Tongue (tissue), 2 donors: ENCODE data around the gene SSU72. TPM values are rescaled to one million over a fixed set of nuclear protein-coding genes. Genes with fewer than 3 reads are reported as not detected.
A peak's percentile ranks its signal among the peaks of the same experiment; 100 is the strongest.
"Not testable (repeated sequence)": the region's sequence is repeated elsewhere in the genome, so short reads cannot be mapped to it uniquely, and the experiment has no call there.

ENCODE experiments used
- DNase-seq: peaks from one replicate; pipeline ENCODE4 v3.0.0-alpha.2; 2015
- total RNA-seq: library from RNA; depleted of rRNA; stranded (reverse); fragments of >200 nt; gene quantifications from one replicate; pipeline ENCODE4 v1.2.3, GENCODE V29; 2014

The SSU72 gene
- total RNA-seq, 1 donor from 2014 or later = 55.7 TPM

DNA sequence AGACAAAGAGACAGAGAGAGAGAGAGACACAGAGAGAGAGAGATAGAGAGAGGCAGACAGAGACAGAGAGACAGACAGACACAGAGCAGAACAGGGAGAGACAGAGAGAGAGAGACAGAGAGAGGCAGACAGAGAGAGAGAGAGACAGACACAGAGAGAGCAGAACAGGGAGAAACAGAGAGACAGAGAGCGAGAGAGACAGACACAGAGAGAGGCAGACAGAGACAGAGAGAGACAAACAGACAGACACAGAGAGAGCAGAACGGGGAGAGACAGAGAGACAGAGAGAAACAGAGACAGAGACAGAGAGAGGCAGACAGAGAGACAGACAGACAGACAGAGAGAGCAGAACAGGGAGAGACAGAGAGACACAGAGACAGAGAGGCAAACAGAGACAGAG is 20.7 kb upstream of the SSU72 start:
- not testable (repeated sequence) for DNase-seq

DNA sequence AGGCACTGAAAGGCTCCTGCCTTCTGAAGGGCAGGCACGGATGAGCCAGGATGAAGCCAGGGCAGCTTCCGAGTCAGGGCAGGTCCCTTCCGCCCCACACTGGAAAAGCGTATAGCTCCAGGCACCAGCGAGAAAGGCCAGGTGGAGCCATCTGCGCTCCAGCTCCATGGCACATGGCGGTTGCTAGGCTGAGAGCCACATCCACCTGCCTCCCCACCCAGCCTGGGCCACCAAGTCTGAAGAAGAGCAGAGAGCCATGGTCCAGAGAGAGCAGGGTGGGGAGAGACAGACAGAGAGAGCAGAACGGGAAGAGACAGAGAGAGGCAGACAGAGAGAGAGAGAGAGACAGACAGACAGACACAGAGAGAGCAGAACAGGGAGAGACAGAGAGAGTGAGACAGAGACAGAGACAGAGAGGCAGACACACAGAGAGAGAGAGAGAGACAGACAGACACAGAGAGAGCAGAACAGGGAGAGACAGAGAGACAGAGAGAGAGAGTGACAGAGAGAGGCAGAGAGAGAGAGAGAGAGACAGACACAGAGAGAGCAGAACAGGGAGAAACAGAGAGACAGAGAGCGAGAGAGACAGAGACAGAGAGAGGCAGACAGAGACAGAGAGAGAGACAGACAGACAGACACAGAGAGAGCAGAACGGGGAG is 20.1 kb upstream of the SSU72 start:
- peak; percentile 32 for DNase-seq

DNA sequence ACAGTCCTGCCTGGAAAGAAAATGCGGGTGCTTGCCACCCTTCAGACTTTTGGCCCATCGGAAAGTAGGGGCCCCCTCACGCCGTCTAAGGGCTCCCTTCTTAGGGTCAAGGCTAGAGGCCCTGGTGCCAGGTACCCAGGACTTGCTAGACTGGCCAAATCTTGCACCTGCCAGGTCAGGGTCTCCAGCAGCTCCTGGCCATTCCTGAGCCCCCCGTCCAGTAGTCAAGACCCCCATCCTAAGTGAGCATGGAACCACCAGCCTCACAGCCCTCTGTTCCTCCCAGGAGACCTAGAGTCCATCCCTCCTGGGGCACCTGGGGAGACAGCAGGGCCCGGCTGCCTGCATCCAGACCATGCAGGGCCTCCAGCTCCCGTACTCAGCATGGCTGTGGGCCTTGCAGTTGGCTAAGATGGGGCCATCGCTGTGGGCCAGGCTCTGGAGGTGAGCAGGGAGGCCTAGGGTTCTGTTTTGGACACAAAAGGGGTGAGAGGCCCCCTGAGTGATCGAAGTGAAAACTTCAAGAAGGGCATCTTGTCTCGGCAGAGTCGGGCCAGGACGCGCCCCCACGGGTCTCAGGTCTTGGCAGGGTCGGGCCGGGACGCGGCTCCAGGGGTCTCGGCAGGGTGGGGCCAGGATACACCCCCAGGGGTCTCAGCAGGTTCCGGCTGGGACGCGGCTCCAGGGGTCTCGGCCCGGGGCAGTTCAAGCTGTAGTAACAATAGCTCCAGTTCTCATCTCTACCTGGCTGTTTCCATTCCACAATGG is 19.4 kb upstream of the SSU72 start:
- no peak for DNase-seq

DNA sequence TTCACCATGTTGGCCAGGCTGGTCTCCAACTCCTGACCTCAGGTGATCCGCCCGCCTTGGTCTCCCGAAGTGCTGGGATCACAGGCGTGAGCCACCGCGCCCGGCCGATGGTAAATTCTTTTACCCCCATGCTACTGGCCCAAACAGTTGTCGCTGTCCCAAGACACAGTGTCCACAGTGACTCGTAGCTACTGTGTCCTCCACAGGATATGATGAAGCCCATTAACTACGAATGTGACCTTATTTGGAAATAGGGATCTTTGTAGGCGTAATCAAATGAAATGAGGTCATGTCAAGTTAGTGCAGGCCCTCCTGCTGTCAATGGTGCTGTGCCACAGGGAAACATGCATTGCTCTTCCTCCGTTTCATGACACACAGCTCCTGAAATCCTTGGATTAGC is 16.8 kb upstream of the SSU72 start:
- no peak for DNase-seq

DNA sequence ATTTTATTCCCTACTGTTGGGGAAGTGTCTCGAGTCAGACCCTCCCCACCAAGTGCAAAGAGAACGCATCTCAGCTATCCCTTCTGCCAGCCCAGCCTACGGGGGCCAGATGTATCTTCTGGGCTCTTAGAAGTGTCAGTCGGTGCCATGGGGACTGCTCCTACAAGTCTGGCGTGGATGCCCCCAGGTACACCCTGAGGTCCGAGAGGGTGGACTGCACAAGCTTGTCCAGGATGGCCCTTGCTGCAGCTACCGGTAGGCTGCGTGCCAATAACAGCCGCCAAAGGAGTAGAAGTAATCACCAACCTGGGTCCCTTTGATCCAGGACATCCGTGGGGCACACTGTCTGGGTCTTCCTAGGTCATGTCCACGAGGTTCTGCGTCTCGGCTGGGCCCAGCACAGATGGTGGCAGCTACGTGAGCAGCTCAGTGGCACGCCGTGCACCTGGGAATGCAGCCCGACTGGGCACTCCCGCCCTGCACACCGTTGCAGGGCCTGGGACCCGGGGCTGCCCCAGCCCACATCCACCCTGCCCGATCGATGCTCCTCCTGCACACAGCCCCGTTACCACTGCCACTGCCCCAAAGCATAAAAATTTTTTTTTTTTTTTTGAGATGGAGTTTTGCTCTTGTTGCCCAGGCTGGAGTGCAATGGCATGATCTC is 8.8 kb upstream of the SSU72 start:
- no peak for DNase-seq

DNA sequence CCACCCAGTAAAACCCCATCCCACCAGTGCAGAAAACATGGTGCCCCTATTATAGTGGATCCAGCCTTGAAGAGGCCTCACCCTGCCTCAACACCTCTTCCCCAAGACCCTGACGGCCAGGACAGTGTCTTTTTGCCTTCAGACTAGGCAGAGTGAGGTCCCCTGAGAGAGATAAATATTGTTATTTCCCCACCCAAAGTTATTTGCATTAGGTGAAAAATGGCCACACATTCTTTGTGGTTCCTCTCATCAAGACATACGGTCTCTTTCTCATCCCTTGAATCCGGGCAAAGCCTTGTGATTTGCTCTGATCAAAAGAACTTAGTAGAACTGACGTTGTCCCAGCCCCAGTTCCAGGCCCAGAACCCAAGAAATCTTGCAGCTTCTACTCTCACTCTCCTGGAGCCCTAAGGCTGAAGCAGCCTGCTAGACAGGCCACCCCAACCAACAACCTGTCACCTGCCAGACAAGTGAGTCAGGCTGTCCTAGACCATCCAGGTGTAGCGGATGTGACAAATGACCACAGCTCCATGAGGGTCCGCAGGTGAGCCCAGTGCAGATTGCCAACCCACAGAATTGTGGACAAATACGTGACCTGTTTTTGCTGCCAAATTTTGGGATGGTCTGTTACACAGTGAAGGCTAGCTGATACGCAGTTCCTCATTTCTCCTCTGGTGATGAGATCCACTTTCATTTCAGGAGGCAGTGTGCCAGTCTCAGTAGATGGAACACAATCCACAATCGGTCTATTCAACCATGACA is 8.1 kb upstream of the SSU72 start:
- no peak for DNase-seq

DNA sequence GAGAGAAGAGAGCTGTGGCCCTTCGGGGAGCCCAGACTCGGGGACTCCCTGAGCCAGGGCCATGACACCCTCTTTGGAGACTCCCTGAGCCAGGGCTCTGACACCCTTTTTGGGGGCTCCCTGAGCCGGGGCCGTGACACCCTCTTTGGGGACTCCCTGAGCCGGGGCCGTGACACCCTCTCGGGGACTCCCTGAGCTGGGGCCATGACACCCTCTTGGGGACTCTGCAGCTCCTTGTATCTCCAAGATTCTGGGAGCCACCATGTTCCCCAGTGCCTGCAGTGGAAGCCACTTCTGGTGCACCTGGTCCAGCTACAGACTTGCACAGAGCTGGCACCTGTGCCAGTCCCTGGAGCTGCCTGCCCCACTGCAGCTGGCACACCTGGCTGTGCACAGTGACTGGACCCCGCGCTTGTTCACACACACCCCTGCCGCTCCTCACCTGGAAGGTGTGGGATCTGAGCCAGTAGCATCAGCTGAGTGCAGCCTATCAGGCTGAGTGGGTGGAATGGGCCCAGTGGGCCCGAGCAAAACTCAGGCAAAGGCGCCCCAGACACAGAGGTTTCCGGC is 3.8 kb upstream of the SSU72 start:
- DNase-seq = no peak

DNA sequence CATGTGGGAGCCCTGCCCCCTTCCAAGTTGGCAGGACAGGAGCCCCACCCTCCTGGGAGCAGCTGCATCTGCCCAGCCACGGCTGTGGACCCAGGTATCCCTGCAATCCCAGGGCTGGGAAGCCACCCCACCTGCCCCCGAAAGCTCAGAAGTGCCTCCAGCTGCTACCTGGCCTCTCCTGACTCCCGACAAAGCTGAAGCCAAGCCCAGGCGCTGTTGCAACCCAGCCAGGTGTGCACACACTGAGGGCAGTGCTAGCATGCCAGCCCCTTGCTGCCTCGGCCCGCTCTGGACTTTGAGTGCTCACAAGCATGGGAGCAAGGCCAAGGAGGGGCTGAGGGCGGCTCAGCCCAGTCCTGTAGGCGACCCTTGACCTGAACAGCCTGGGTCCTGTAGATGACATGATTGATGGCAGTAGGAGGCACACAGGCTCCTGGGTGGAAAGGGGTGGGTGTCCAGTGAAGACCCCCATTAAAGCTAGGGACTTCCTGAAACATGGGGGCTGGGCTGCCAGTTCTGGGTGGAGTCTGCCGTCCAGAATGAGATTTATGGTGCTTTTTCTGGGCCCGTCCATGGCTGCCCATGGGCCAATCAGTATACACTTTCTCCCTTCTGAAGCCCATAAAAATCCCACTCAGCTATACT is 2.8 kb upstream of the SSU72 start:
- DNase-seq = no peak

DNA sequence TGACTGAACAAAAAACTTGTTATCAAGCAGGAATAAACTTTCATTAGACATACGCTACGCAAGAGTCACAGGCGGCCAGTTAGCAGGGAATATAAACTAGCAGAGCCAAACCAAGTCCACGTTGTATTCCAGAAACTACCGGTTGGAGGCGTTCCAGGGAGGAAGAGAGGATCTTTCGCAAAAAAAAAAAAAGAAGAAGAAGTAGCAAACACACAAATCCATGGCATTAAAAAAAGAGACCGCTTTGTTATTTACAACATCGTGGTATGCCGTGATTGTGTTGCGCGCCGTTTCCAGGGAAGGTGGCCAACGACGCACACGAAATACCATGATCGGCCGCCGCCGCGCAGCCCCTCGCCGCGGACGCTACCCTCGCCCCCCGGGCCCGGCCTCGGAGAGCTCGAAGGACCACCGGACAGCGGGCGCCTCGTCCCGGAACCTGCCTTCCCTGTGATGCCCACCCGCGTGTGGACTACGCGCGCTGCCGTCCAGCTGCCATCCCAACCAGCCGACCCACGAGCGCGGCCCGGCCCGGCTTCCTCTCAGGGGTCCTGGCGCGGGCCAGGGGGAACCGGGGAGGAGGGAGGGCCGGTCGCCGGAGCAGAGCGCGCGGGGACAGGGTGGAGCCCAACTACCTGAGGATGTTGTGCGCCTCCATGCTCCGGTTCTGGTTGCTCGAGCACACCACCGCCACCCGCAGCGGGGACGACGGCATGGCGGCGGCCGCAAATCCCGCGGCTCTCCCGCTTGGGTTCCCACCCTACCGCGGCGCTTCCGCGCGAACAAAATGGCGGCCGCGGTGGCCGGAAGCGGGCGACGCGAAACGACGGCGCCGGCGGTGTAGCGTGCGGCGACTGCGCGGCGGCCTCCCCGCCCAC is 581 bp downstream of the SSU72 start:
- peak; percentile 81 for DNase-seq

DNA sequence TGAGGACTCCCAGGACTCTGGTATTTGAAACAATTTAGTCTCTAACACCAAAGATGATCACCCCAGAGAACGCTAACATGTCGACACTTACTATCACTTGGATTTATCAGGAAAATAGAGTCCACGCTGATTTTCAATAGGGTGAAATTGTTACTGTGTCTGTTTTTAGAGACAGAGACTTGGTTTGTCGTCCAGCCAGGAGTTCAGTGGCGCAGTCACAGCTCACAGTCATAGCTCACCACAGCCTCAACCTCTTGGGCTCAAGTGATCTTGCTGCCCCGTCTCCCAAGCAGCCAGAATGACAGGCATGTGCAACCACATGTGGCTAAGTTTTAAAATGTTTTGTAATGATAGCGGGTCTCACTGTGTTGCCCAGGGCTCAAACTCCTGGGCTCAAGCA is 5.3 kb downstream of the SSU72 start:
- DNase-seq = no peak

DNA sequence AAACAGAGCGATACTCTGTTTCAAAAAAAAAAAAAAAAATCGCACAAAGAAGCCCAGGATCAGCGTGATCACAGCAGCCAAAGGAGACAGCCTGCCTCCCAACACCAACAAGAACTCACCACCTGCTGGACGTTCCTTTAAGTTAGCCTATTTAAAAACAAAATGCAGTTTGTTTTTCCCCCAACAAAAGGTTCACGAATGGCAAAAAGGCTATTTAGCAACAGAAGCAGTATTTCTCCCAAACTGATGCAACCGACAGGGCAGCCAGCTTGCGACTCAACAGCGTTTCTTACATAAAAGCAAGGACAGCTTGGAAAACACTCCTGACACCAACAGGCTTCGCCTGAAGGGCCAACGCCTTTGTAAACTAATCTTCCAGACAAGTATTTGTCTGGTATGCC is 6.8 kb downstream of the SSU72 start:
- peak; percentile 46 for DNase-seq

DNA sequence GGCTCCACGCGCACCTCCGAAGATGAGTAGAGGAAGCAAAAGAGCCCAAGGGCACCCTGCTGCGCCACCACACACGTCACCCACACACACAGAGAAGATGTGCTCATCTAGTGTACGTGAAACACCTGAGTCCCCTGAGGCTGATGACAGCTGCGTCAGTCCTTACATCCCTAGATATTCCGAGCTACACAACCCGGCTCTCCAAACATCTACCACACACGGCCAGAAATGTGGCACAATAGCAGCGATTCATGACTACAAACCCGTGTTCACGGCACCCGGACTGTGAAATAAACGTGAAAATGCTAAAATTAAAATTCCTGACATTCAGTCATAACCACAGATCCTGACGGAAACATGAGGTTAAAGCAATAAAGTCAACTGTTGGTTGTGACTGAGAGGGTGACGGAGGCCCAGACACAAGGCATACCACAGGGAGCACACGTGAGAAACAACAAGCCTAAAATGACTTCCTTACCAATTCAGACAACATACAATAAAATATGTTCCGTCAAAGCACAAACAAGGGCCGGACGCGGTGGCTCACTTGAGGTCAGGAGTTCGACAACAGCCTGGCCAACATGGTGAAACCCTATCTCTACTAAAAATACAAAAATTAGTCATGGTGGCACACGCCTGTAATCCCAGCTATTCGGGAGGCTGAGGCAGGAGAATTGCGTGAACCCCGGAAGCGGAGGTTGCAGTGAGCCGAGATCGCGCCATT is 7.3 kb downstream of the SSU72 start:
- DNase-seq = no peak

DNA sequence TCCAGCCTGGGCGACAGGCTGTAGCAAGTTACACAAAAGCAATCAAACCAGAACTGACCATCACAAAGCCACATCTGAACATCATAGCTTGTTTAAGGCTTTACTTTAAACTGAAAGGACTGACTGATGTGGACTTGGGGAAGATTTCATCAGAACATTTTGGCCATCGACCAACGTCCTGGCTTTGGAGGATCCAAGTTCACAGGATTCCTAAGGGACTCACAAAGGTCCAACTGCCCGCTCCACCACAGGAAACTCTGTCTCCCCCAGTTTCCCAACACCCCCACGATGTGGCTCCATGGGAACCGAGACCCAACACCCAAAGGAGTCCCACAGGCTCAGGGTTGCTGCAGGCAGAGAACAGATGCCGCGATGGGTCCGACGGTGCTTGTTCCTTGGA is 9.3 kb downstream of the SSU72 start:
- no peak for DNase-seq

DNA sequence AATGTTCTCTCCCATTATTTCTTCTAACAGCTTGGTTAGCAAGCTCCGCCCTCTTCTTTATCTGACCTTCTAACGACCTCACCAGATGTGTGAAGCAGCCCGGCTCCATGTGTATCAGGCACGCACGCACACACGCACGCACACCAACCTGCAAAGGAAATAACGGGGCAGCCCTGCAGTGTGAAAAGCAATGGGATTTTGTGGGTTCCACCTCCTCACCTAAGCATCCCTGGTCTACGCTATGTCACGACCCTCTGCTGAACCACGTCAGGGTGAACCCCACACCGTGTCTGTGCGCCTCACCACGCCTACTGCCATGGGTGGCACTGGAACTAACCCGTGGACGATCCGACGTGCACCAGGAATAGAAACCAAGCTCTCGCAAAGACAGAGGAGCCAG is 10.4 kb downstream of the SSU72 start:
- no peak for DNase-seq

DNA sequence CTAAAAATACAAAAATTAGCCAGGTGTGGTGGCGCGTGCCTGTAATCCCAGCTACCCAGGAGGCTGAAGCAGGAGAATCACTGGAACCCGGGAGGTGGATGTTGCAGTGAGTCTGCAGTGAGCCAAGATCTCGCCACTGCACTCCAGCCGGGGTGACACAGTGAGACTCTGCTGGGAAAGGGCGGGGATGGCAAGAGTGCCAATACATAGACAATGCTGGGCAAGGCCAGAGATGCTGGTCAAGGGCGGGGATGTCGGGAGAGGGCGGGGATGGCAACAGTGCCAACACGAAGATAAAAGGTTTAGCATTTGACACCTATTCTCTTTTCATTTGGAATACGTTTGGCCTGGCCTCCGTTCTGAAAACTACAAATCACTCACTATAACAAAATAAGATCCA is 11.0 kb downstream of the SSU72 start:
- no peak for DNase-seq

DNA sequence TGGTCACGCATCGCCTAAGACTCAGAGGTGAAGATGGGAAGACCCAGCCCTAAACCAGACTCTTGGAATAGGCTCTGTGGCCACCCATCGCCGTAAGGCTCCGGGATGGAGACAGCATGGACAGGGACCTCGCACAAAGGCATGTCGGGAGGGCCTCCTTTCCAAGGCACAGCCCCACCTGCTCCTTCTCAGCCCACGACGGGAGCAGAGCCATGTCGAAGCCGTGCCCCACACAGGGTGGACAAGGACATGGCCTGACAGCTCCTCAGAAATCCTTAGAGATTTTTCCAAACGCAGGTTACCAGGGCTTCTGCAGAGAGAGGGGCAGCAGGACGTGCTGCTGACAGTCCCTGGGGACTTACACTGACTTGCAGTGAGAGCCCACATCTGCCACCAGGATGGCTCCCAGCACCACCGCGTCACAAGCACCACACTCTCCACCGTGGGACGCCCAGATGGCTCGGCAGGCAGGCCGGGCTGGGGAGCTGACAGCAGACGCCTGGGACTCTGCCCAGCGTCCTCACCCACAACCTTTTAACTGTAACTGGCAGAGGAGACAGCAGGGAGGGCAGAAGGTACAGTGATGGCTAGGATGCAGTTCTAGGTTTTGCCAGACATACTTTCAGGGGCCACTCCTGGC is 12.0 kb downstream of the SSU72 start:
- DNase-seq = no peak

DNA sequence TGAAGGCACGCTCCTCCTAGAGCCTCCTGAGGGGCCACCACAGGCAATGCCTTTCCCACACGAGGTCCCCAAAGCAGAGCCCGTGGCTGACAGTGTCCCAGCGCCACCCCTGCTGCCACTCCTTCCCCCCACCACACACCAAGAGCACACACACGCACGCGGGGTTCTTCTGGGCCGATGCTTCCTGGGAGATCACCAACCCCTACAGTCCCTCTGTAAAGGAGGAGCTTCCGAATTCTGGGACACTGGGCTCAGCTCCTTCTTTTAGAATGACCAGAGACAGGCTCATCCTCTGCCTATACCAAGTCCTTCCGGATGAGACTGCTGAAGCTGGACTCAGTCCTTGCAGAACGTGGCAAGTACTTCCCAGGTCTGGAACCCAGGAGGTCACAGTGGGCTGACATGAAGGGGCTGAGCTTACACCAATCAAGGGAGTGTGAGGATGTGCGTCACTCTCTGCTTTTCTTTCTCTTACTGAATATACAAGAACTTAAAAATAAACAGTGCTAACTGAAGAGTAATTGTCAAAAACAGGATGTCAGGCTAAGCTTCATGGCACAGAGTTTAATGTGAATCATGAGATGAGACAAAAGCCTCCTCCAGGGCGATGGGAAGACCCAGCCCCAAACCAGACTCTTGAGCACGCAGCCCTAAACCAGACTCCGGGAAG is 12.7 kb downstream of the SSU72 start:
- DNase-seq = no peak

DNA sequence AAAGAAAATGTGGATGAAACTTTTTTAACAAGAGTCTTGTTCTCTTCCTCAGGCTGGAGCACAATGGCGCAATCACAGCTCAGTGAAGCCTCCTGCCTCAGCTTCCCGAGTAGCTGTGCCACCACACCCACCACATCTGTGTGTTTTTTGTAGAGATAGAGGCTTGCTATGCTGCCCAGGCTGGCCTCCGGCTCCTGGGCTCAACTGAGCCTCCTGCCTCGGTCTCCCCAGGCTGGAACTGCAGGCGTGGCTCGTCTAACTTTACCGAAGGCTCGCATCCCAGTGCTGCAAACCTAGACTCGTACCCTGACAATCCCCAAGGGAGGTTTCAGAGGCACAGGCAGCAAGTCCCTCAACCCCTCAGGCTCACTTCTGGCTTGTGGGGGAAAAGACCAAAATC is 14.5 kb downstream of the SSU72 start:
- no peak for DNase-seq

DNA sequence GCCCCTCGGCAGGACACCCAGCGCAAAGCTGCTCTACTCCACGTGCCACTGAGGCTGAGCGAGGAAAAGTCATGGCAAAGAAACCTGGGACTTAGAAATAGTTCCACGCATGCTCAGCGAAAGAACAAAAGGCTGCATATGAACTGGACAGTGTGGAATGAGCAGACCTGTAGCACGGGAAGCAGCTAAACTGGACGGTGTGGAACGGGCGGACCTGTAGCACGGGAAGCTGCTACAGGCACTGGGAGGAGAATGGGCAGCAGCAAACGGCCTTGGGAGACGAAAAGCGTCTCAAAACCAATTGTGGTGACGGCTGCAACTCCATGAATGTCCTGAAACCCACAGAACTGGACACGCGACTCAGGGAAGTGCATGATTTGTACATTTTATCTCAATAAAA is 15.6 kb downstream of the SSU72 start:
- no peak for DNase-seq
